Uterus (tissue), 2 donors: ENCODE data around the gene IFT22.

Experiments used
- CTCF ChIP-seq, 4 experiments: fragments of 200-600 bp in 2 of 4; fragments of 450-650 bp in 2 of 4; sonication (generic) in 2 of 4; IDR thresholded peaks; one replicate each; pipeline ENCODE4 v1.5.1; 2016 to 2019; ENCODE audit warnings: antibody characterized with exemption in 4 of 4, mild to moderate bottlenecking in 2 of 4, moderate library complexity in 1 of 4
- POLR2A ChIP-seq, 2 donors: fragments of 450-650 bp; IDR thresholded peaks; one replicate each; pipeline ENCODE4 v1.6.1; 2016; ENCODE audit warnings: antibody characterized with exemption in 2 of 2, mild to moderate bottlenecking in 1 of 2, moderate library complexity in 1 of 2

- TF ChIP-seq CTCF (IDR thresholded peaks at IDR 0.05) (no peak), POLR2A (IDR thresholded peaks at IDR 0.05) (no peak)
Observed at GRCh38 chr7:101332026-101332425, 10.4 kb upstream of the IFT22 start.
